ENCODE data around the gene TMEM221. TPM values are rescaled to one million over a fixed set of nuclear protein-coding genes. Genes with fewer than 3 reads are reported as not detected.

The TMEM221 gene
- polyA plus RNA-seq, 1 donor from 2014 or later: not detected

- Histone ChIP-seq H3K9me2 (ENCODE audit: insufficient read depth, low read length) (no peaks in the 10 kb centered on the region), H3F3A (ENCODE audit: insufficient read depth, low read length, poor library complexity, severe bottlenecking) (no peaks in the 10 kb centered on the region), H4K20me1 (ENCODE audit: insufficient read depth) (no peaks in the 10 kb centered on the region), H3K36me3 (ENCODE audit: insufficient read depth, low read length) (no peaks in the 10 kb centered on the region), H2AFZ (ENCODE audit: low read depth, low read length) (no peak overlapping the region), H3K9ac (ENCODE audit: low read length) (no peak overlapping the region), H3K27ac (ENCODE audit: low read length) (no peak overlapping the region), H3K79me2 (replicated peaks; ENCODE audit: insufficient read depth, low read length) (no peaks in the 10 kb centered on the region), H3K27me3 (ENCODE audit: insufficient read depth, low read depth, low read length) (no peaks in the 10 kb centered on the region), H3K9me3 (ENCODE audit: low read length) (no peaks in the 10 kb centered on the region), H3K4me2 (ENCODE audit: low read length) (no peak overlapping the region), H3K4me3 (ENCODE audit: low read length) (no peak overlapping the region)
- TF ChIP-seq RAD21 (conservative IDR thresholded peaks at IDR 0.05) (no peak), EZH2 (IDR thresholded peaks at IDR 0.05; ENCODE audit: borderline replicate concordance, insufficient read depth, low read length, poor library complexity, severe bottlenecking) (no peak)
Observed at GRCh38 chr19:17404015-17404414, 44.5 kb downstream of the TMEM221 start.

- Histone ChIP-seq H2AFZ (ENCODE audit: low read depth, low read length) (no peak overlapping the region), H3K27me3 (ENCODE audit: insufficient read depth, low read depth, low read length) (no peaks in the 10 kb centered on the region), H3K9me2 (ENCODE audit: insufficient read depth, low read length) (no peaks in the 10 kb centered on the region), H3K9ac (ENCODE audit: low read length) (no peak overlapping the region), H3K36me3 (ENCODE audit: insufficient read depth, low read length) (no peaks in the 10 kb centered on the region), H3K79me2 (replicated peaks; ENCODE audit: insufficient read depth, low read length) (no peaks in the 10 kb centered on the region), H3K27ac (ENCODE audit: low read length) (no peak overlapping the region), H3F3A (ENCODE audit: insufficient read depth, low read length, poor library complexity, severe bottlenecking) (no peaks in the 10 kb centered on the region), H3K4me2 (ENCODE audit: low read length) (no peak overlapping the region), H3K9me3 (ENCODE audit: low read length) (no peaks in the 10 kb centered on the region), H3K4me3 (ENCODE audit: low read length) (no peak overlapping the region), H4K20me1 (ENCODE audit: insufficient read depth) (no peaks in the 10 kb centered on the region)
- TF ChIP-seq, protein P1, sequence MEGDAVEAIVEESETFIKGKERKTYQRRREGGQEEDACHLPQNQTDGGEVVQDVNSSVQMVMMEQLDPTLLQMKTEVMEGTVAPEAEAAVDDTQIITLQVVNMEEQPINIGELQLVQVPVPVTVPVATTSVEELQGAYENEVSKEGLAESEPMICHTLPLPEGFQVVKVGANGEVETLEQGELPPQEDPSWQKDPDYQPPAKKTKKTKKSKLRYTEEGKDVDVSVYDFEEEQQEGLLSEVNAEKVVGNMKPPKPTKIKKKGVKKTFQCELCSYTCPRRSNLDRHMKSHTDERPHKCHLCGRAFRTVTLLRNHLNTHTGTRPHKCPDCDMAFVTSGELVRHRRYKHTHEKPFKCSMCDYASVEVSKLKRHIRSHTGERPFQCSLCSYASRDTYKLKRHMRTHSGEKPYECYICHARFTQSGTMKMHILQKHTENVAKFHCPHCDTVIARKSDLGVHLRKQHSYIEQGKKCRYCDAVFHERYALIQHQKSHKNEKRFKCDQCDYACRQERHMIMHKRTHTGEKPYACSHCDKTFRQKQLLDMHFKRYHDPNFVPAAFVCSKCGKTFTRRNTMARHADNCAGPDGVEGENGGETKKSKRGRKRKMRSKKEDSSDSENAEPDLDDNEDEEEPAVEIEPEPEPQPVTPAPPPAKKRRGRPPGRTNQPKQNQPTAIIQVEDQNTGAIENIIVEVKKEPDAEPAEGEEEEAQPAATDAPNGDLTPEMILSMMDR (IDR thresholded peaks at IDR 0.05; ENCODE audit: poor library complexity, severe bottlenecking): no peak
- TF ChIP-seq SMC3 (conservative IDR thresholded peaks at IDR 0.05; ENCODE audit: poor library complexity) (no peak), EZH2 (IDR thresholded peaks at IDR 0.05; ENCODE audit: borderline replicate concordance, insufficient read depth, low read length, poor library complexity, severe bottlenecking) (no peak), POLR2AphosphoS5 (IDR thresholded peaks at IDR 0.05) (no peak), MXI1 (conservative IDR thresholded peaks at IDR 0.05; ENCODE audit: poor library complexity, severe bottlenecking) (no peak), EP300 (conservative IDR thresholded peaks at IDR 0.05; ENCODE audit: poor library complexity, severe bottlenecking) (no peak), TAF1 (IDR thresholded peaks at IDR 0.05; ENCODE audit: low read depth) (no peak), RAD21 (conservative IDR thresholded peaks at IDR 0.05) (no peak)
- TF ChIP-seq, protein P2, sequence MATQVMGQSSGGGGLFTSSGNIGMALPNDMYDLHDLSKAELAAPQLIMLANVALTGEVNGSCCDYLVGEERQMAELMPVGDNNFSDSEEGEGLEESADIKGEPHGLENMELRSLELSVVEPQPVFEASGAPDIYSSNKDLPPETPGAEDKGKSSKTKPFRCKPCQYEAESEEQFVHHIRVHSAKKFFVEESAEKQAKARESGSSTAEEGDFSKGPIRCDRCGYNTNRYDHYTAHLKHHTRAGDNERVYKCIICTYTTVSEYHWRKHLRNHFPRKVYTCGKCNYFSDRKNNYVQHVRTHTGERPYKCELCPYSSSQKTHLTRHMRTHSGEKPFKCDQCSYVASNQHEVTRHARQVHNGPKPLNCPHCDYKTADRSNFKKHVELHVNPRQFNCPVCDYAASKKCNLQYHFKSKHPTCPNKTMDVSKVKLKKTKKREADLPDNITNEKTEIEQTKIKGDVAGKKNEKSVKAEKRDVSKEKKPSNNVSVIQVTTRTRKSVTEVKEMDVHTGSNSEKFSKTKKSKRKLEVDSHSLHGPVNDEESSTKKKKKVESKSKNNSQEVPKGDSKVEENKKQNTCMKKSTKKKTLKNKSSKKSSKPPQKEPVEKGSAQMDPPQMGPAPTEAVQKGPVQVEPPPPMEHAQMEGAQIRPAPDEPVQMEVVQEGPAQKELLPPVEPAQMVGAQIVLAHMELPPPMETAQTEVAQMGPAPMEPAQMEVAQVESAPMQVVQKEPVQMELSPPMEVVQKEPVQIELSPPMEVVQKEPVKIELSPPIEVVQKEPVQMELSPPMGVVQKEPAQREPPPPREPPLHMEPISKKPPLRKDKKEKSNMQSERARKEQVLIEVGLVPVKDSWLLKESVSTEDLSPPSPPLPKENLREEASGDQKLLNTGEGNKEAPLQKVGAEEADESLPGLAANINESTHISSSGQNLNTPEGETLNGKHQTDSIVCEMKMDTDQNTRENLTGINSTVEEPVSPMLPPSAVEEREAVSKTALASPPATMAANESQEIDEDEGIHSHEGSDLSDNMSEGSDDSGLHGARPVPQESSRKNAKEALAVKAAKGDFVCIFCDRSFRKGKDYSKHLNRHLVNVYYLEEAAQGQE (IDR thresholded peaks at IDR 0.05; ENCODE audit: borderline replicate concordance): no peak
Observed at GRCh38 chr19:17402982-17403855, 45.2 kb downstream of the TMEM221 start.
